ES-I3 (cell line): ENCODE results near the gene CELSR1.
A peak's percentile ranks its signal among the peaks of the same experiment; 100 is the strongest.

ENCODE experiments used
- H3K36me3 ChIP-seq: 2 replicates; pipeline ENCODE4 v1.6.1; 2013; ENCODE audit warnings: mild to moderate bottlenecking, low read length, control low read depth, moderate library complexity; ENCODE audit not compliant: insufficient read depth
- H3K4me1 ChIP-seq: 2 replicates; pipeline ENCODE4 v1.6.1; 2013; ENCODE audit warnings: mild to moderate bottlenecking, control low read depth, low read length; ENCODE audit not compliant: insufficient read depth
- H3K9ac ChIP-seq: 2 replicates; pipeline ENCODE4 v1.6.1; 2013; ENCODE audit warnings: low read depth, mild to moderate bottlenecking, low read length, moderate library complexity
- H3K9me3 ChIP-seq: 2 replicates; pipeline ENCODE4 v1.6.1; 2013; ENCODE audit warnings: mild to moderate bottlenecking, low read length, moderate library complexity; ENCODE audit not compliant: control insufficient read depth, insufficient read depth

CELSR1 gene

DNA sequence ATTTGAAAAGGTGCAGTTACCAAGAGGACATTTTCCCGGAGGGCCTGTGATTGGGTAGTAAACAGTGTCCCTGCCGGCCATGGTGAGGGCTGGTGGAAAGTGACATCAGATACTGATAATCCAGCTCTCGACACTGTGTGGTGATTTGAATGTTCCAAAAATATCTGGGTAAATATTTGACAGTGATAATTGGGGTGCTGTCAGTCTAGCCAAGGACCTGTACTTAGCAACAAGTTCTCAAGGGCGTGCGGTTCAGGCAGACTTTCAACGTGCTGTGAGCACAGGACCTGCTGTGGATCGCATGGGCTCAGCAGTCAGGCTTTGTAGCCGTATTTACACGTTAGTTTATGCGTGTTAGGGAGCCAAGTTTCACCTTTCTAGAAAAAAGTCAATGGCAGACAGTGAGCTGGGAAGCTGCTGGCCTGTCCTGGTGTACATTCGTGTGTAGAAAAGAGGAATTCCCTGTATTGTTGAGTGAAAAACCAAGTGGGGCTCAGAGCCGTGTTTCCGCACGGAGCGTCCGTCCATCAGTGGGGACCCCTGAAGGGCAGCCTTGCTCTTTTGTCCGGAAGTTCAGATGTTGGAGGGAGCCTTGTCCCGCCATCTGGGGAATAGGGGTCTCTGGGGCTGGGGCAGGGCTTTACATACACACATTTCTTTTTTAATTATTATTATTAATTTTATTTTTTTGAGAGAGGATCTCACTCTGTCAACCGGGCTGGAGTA, 190.6 kb downstream of the CELSR1 start:
- peaks cover 33% of the 10 kb centered on the region for H3K36me3 ChIP-seq

DNA sequence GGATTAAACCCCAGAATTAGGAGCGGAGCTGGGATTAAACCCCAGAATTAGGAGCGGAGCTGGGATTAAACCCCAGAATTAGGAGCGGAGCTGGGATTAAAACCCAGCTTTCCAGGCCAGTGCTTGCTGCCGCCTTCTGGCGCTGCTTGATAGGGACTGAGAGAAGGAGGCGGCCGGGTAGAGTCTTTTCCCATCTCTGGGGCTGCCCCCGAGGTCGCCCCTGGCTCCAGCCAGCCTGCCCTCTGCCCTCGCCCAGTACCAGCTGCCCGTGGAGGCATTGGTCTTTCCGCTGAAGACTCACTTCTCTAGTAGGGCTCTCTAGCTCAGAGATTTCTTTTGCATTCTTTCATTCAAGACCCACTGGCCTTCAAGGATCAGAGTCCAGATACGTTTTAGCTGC, 196.7 kb downstream of the CELSR1 start:
- H3K36me3 ChIP-seq, result peaks cover 22% of the 10 kb centered on the region
- H3K9ac ChIP-seq, result no peak overlapping the region
- no peaks in the 10 kb centered on the region for H3K9me3 ChIP-seq
- H3K4me1 ChIP-seq, result no peaks in the 10 kb centered on the region; the same call in 1 of the 2 replicates

More for the DNA sequence above, 190.6 kb downstream of the CELSR1 start:
- no peaks in the 10 kb centered on the region for H3K4me1 ChIP-seq
- no peaks in the 10 kb centered on the region for H3K9me3 ChIP-seq
- no peak overlapping the region for H3K9ac ChIP-seq

DNA sequence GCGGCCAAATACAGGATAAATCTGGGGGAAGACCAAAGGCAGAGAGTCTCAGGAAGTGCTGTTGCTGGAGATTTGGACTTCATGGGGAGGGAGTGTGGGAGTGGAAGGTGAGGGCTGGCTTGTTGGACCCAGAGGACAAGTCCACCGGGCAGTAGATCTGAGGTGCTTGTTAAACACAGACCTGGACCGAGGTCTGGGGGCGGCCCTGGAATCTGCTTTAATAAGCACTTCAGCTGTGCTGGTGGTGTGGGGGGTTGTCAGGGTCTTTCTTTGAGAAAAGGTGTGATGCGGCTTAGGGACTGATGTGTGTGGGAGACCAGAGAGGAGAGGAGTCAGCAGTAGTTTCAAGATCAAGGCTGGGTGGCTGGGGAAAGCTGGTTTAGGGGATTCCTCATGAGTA, 197.5 kb downstream of the CELSR1 start:
- Histone ChIP-seq H3K36me3 (peaks cover 19% of the 10 kb centered on the region), H3K9ac (no peak overlapping the region), H3K4me1 (no peaks in the 10 kb centered on the region; the same call in 1 of the 2 replicates), H3K9me3 (no peaks in the 10 kb centered on the region)

DNA sequence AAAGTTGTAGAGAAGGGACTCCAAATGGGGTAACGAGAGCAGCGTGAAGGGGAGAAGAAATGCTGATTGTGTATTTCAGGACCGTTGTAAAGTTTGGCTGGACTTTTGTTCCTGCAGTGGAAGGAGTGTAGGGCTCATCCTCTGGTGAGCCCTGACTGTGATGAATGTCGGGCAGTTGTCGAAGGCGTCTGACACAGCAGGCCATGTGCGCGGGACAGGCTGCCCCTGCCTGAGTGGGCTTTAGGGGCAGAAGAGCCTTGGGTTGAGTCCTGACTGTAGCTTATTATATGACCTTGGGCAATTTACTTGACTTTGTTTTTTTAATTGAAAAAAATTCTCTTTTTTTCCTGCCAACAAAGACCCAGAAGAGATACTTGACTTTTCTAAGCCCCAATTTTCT, 198.8 kb downstream of the CELSR1 start:
- H3K36me3 ChIP-seq, result peaks cover 19% of the 10 kb centered on the region
- H3K9me3 ChIP-seq, result no peaks in the 10 kb centered on the region
- no peaks in the 10 kb centered on the region; the same call in 1 of the 2 replicates for H3K4me1 ChIP-seq
- no peak overlapping the region for H3K9ac ChIP-seq

DNA sequence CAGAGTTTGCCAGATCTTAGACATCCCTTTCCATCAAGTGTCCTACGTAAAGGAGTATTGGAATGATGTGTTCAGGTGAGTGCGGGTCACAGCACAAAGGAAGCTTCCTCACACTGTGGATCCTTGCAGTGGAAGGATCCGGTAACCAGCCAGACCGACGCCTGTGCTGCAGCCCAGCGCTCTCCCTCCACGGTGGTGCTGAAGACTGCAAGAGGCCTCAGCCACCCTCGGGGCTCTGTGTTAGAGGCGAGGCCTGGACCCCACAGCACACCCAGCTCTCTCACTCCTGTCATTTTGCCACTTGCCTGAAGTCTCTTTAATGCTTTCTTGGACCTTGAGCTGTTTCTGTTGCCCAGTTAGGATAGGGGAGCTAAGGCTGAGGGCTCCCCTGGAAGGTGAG, 199.6 kb downstream of the CELSR1 start:
- peaks cover 19% of the 10 kb centered on the region for H3K36me3 ChIP-seq
- H3K9ac ChIP-seq, result no peak overlapping the region
- no peaks in the 10 kb centered on the region for H3K9me3 ChIP-seq
- H3K4me1 ChIP-seq, result no peaks in the 10 kb centered on the region; the same call in 1 of the 2 replicates

DNA sequence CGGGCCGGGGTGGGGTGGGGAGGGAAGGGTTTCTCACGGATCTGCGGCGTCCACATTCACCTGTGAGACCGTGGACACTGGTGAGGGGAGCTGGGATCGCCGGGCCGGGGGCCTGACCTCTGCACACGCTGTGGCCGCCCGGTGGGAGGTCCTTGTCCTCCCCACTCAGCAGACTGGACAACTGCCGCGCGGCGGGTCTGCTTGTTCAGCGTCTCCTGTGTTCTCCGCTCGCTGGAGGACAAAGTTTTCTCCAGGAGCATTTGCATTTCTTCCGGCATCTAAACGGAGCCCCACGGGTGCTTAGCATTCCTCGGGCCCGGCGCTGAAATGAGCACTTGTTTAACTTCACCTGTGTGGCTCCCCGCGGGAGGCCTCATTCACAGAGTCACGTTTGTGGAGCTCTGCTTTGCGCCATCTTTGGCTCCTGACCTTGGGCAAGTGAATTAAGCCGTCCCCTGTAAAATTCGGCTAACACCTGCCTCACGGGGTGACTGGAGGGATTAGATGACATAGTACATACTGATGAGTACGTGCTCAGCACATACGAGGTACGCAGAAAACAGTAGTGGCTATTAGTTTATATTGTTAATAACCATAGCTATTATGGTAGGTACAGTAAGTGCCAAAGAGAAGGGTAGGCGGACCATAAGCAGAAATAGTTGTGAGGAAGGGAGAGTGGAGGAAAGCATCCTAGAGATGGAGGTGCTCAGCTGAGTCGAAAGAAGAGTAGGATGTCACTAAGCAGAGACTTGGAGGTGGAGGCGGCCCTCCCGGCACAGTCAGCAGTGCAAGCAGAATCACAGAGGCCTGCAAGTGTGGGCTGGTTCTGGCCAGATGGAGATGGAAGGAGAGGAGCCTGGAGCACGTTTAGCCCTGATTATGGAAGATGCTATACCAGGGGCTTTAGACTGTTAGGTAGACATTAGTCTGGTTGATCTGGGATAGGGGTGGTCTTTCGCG, 201.0 kb downstream of the CELSR1 start:
- no peaks in the 10 kb centered on the region; the same call in 1 of the 2 replicates for H3K4me1 ChIP-seq
- H3K36me3 ChIP-seq, result peaks cover 13% of the 10 kb centered on the region
- H3K9ac ChIP-seq, result peak overlapping the region; percentile 96
- H3K9me3 ChIP-seq, result no peaks in the 10 kb centered on the region

DNA sequence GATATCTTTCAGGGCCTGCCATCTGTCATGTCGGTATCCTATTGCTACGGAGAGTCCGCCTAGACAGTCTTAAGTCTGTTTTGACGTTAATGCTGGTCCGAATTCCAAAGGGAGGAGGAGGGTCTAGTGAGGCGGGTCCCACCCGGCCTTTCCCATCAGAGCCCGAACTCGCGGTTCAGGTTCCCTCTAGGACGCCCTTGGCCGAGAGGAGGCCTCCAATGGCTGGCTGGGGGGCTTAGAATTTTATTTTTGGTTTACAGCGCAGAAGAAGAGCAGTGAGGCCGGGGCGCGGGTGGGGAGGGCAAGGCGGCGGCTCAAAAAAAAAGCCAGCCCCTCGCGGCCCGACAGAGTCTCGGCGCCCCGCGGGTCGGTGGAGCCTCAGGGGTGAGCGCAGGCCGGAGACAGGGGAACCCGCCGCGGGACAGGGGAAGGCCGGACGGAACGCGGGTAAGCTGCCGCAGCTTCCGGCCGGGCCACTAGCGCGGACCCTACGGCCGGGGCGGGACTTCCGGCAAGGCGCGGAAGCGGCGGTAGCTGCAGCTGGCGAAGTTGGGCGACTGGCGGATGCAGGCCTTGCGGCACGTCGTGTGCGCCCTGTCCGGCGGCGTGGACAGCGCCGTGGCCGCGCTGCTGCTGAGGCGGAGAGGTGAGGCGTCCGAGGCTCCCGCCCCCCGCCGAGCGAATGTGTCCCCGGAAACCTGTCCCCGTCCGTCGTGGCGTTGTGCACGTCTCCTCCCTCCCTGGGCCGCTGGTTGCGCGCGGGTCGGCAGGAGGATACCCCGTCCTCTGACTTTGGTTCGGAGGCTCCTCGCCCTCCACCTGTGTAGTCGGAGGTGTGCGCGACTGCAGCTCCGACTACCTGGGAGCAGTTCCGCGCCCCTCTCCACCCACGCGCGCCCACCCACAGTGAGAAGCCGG, 202.0 kb downstream of the CELSR1 start, which contains the start of gene TRMU:
TSS of gene TRMU (plus strand) at position 514 of the 918 bp plus-strand sequence. CDS start at position 565, 51 bp downstream.
- Histone ChIP-seq H3K4me1 (no peaks in the 10 kb centered on the region; the same call in 1 of the 2 replicates), H3K9ac (peak within 1 kb of the TSS; percentile 96), H3K9me3 (no peaks in the 10 kb centered on the region), H3K36me3 (peaks cover 10% of the 10 kb centered on the region)

DNA sequence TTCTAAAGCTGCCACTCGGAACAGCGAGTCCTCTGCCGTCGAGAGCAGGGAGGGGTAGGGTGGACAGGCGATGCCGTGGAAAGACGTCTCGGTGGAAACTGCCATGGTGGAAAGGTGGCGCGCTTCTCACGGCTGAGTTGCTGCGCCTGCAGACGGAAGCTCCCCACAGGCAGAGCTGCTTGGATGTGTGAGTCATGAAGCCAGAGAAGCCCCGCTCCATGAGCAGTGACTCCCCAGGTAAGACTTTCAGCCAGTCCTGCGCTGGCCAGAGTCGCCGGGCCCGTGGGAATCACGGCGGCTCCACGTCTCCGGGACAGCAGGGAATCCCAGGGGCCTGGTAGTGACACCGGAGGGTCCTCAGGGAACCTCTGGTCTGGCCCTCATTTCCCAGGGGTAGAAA, 205.9 kb downstream of the CELSR1 start:
- Histone ChIP-seq H3K4me1 (no peaks in the 10 kb centered on the region), H3K36me3 (peaks cover 13% of the 10 kb centered on the region), H3K9ac (no peak overlapping the region), H3K9me3 (no peaks in the 10 kb centered on the region)

DNA sequence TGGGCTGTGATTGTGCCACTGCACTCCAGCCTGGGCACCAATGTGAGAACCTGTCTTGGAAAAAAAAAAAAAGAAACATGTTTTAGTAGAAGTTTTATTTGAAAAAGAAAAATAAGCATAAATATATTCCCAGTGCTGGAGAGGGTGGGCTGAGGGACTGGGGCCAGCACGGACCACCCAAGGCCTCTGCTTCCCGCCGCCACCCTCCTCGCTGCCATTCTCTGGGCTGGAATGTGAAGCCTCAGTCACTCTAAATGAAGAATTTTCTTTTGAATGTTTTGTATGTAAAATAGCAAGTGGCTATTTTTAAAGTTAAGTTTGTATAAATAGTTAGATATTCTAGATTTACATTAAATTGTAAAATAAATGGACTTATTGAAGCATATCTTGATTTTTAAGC, 207.0 kb downstream of the CELSR1 start:
- Histone ChIP-seq H3K4me1 (no peaks in the 10 kb centered on the region), H3K36me3 (peaks cover 23% of the 10 kb centered on the region), H3K9ac (no peak overlapping the region)

DNA sequence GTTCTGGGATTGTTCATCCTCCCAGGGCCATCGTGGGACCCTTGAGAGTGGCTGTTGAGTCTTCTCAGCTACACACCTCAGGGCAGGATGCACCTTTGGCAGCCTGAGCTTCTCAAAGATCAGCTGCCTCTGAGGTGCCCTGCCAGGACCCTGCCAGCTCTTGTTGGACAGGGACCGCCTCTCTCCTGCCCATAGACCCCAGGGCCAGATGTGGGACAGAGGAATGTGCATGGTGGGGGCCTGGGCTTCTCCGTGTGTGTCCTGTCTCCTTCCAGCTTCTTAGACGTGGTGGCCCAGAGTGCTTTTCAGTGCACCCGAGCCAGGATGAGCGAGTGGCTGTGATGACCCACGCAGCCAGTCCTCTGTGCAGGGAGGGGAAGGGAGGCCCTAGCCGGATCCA, 207.8 kb downstream of the CELSR1 start:
- Histone ChIP-seq H3K9ac (no peak overlapping the region), H3K9me3 (no peaks in the 10 kb centered on the region), H3K4me1 (no peaks in the 10 kb centered on the region), H3K36me3 (peaks cover 23% of the 10 kb centered on the region)

More for the DNA sequence above, 207.0 kb downstream of the CELSR1 start:
- H3K9me3 ChIP-seq, result no peaks in the 10 kb centered on the region

DNA sequence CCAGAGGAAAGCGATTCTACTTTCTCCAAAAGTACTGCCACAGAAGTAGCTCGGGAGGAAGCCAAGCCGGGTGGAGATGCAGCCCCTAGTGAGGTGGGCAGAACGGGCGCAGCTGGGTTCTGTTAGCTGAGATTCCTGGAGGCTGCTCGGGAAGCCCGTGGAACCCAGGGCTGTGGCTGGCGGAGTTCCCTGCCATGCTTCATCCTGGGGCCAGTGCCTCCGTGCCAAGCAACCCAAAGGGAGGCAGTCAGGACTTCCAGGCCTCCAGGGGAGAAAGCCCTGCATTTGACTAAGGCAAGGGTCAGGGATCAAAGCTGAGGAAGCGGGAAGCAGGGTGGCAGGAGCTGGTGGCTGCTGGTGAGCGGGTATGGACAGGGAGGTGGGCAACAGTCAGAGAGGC, 208.6 kb downstream of the CELSR1 start:
- no peak overlapping the region for H3K9ac ChIP-seq
- H3K36me3 ChIP-seq, result peaks cover 27% of the 10 kb centered on the region
- H3K9me3 ChIP-seq, result no peaks in the 10 kb centered on the region
- no peaks in the 10 kb centered on the region for H3K4me1 ChIP-seq

DNA sequence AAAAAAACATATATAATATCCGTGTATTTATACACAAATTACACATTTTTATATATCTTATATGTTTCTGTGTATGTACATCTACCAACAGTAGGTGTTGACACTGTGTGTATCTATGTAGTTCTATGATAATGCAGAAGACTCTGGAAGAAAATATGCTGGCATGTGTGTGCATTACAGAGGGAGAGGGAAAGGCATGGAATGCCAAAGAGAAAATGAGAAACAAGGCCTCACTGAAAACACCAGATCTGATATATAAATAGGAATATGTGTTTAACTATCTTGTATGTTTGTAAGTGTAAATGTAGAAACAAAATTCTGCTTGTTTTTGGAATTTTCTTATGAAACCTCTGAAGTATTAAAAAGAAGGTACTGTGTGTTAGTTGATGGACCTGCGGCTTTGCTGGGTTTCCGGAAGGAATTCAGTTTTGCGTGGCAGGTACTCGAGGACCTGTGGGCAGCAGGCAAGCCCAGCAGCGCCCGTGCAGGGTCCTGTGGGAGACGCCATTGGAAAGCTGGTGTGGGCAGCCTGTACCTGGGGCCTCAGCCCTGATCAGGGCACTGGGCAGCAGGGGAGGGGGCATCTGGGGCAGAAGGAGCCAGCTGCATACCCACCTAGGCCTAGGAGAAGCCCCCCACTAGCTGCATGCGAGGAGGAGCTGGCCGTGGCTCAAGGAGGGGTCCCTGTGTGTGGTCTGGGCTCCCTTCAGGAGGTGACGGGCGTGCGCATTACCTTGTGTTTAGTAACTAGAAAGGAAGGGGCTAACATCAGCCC, 209.5 kb downstream of the CELSR1 start:
- Histone ChIP-seq H3K4me1 (no peaks in the 10 kb centered on the region), H3K9me3 (no peaks in the 10 kb centered on the region), H3K9ac (no peak overlapping the region), H3K36me3 (peaks cover 27% of the 10 kb centered on the region)

DNA sequence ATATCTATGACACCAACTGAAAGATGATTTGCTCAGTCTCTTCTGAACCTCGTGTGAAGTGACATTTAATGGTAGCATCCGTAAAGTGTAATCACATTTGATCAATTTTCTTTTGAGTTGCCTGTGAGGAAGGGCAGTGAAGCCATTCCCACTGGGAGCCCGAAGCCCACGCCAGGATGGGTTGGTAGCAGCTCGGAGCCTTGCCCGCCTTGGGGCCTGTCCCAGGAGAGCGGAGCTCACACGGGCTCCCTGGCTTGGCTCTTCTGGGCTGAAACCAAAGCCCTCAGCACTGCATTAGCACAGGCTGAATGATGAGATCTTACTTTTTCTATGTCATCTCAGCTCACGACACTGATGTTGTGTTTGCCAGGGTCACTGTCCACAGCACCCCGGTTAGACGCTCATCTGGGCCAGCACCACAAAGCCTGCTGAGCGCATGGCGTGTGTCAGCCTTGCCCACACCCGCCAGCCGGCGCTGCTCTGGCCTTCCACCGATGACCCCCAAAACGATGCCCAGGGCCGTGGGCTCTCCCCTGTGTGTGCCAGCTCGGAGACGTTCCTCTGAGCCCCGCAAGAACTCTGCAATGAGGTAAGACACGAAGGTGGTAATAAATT, 211.2 kb downstream of the CELSR1 start:
- Histone ChIP-seq H3K36me3 (peaks cover 27% of the 10 kb centered on the region), H3K9me3 (no peaks in the 10 kb centered on the region), H3K9ac (no peak overlapping the region), H3K4me1 (no peaks in the 10 kb centered on the region)
